GM20000 (cell line): ENCODE results near the gene ROBO1.

ENCODE experiments used
- DNase-seq: peaks from one replicate; pipeline ENCODE4 v3.0.0; 2012; ENCODE audit warnings: low spot score
- CTCF ChIP-seq: IDR thresholded peaks from 2 replicates; pipeline ENCODE4 v1.5.1; 2012; ENCODE audit warnings: mild to moderate bottlenecking, control low read depth; ENCODE audit errors: extremely low read depth, missing control alignments

Gene ROBO1

GRCh38 chr3:78668302-78668701 is 1099.5 kb downstream of the ROBO1 start:
- DNase-seq = no peak
- no peak for TF ChIP-seq CTCF

GRCh38 chr3:78666470-78666800 is 1101.4 kb downstream of the ROBO1 start:
- no peak for DNase-seq
- no peak for TF ChIP-seq CTCF

- no peak for TF ChIP-seq CTCF
Measured at GRCh38 chr3:78665776-78666469, 1101.9 kb downstream of the ROBO1 start.

GRCh38 chr3:78665101-78665500 is 1102.7 kb downstream of the ROBO1 start:
- no peak for DNase-seq
- no peak for TF ChIP-seq CTCF

More at GRCh38 chr3:78665776-78666469, 1101.9 kb downstream of the ROBO1 start:
- no peak for DNase-seq

GRCh38 chr3:78660957-78661356 is 1106.8 kb downstream of the ROBO1 start:
- no peak for DNase-seq
- TF ChIP-seq CTCF = no peak

- DNase-seq = peak; percentile 7
- TF ChIP-seq CTCF = no peak
Measured at GRCh38 chr3:78659386-78659987, 1108.3 kb downstream of the ROBO1 start.

- no peak for DNase-seq
Measured at GRCh38 chr3:78647726-78648125, 1120.1 kb downstream of the ROBO1 start.

More at GRCh38 chr3:78647726-78648125, 1120.1 kb downstream of the ROBO1 start:
- no peak for TF ChIP-seq CTCF
